Measurements from ENCODE around the gene RNF212B. TPM values are rescaled to one million over a fixed set of nuclear protein-coding genes. Genes with fewer than 3 reads are reported as not detected.
"Not testable (repeated sequence)": the region's sequence is repeated elsewhere in the genome, so short reads cannot be mapped to it uniquely, and the experiment has no call there.

RNF212B gene
- total RNA-seq, 4 donors from 2014 or later = not detected

- Histone ChIP-seq H3K4me1 (no peaks in the 10 kb centered on the region), H3K36me3 (no peaks in the 10 kb centered on the region), H3K9me3 (no peaks in the 10 kb centered on the region), H3K27me3 (no peaks in the 10 kb centered on the region), H3K27ac (no peak overlapping the region), H3K4me3 (no peak overlapping the region)
- 80 to 82% methylated on average over 7 of the region's 7 CpGs for WGBS, 2 donors
- intact Hi-C loops (cut with DNase I) = loop anchor here (10.0 kb wide), 1 partner anchor 106 kb away; the partner anchor contains the start of genes CMTM5 and IL25
- DNase-seq = no peak
- TF ChIP-seq CTCF (IDR thresholded peaks at IDR 0.05) (no peak), POLR2A (IDR thresholded peaks at IDR 0.05) (no peak)
Measured at GRCh38 chr14:23269193-23269592, 31.5 kb downstream of the RNF212B start.

GRCh38 chr14:23275412-23275811 is 37.7 kb downstream of the RNF212B start:
- Histone ChIP-seq H3K9me3 (no peaks in the 10 kb centered on the region), H3K4me1 (no peaks in the 10 kb centered on the region), H3K27ac (peak overlapping the region in 1 of 4 donors; percentile 47), H3K4me3 (no peak overlapping the region), H3K27me3 (no peaks in the 10 kb centered on the region), H3K36me3 (peaks cover 0 to 18% (median 0%) of the 10 kb centered on the region in 3 donors)
- no peak for TF ChIP-seq CTCF (IDR thresholded peaks at IDR 0.05)
- TF ChIP-seq POLR2A (IDR thresholded peaks at IDR 0.05) = no peak
- WGBS, 2 donors = 80 to 89% methylated on average over 1 to 2 of the region's 2 CpGs
- intact Hi-C loops (cut with DNase I) = no loop called here
- DNase-seq = no peak

- H3K9me3 ChIP-seq = no peaks in the 10 kb centered on the region
- H3K27me3 ChIP-seq = no peaks in the 10 kb centered on the region
- WGBS, 2 donors = 78 to 82% methylated on average over 3 of the region's 3 CpGs
- H3K36me3 ChIP-seq = peaks cover 0 to 26% (median 0%) of the 10 kb centered on the region in 3 donors
- no peak for DNase-seq
- TF ChIP-seq CTCF (IDR thresholded peaks at IDR 0.05) (no peak), POLR2A (IDR thresholded peaks at IDR 0.05) (no peak)
- intact Hi-C loops (cut with DNase I) = no loop called here
- H3K4me3 ChIP-seq = no peak overlapping the region
- H3K4me1 ChIP-seq = no peaks in the 10 kb centered on the region
- no peak overlapping the region for H3K27ac ChIP-seq
Measured at GRCh38 chr14:23277189-23277588, 39.5 kb downstream of the RNF212B start.

GRCh38 chr14:23277928-23278327 is 40.2 kb downstream of the RNF212B start:
- DNase-seq; H3K27ac ChIP-seq; H3K27me3 ChIP-seq; H3K4me1 ChIP-seq; H3K9me3 ChIP-seq; intact Hi-C loops (cut with DNase I); H3K4me3 ChIP-seq: not testable (repeated sequence)
- H3K36me3 ChIP-seq = peaks cover 0 to 33% (median 0%) of the 10 kb centered on the region in 3 donors
- WGBS, 2 donors = 85 to 86% methylated on average over 6 of the region's 6 CpGs

GRCh38 chr14:23281247-23281646 is 43.5 kb downstream of the RNF212B start:
- no peak for TF ChIP-seq CTCF (IDR thresholded peaks at IDR 0.05)
- TF ChIP-seq POLR2A (IDR thresholded peaks at IDR 0.05) = no peak
- H3K4me3 ChIP-seq = no peak overlapping the region
- H3K36me3 ChIP-seq = peaks cover 0 to 27% (median 0%) of the 10 kb centered on the region in 3 donors
- no peaks in the 10 kb centered on the region for H3K9me3 ChIP-seq
- DNase-seq = no peak
- 94 to 95% methylated on average over 6 of the region's 6 CpGs for WGBS, 2 donors
- H3K27me3 ChIP-seq = no peaks in the 10 kb centered on the region
- H3K27ac ChIP-seq = no peak overlapping the region
- peaks cover 9 to 27% (median 10%) of the 10 kb centered on the region in 3 donors for H3K4me1 ChIP-seq
- intact Hi-C loops (cut with DNase I) = no loop called here
